Coronary artery (tissue), 2 donors: ENCODE data around the gene ERBB2.
"Not testable (repeated sequence)": the region's sequence is repeated elsewhere in the genome, so short reads cannot be mapped to it uniquely, and the experiment has no call there.

Experiments used
- DNase-seq: peaks from one replicate; pipeline ENCODE4 v3.0.0-alpha.2; 2017; ENCODE audit warnings: low spot score
- H3K27ac ChIP-seq, 2 donors: fragments of 200-600 bp; sonication (generic); one replicate each; pipeline ENCODE4 v1.5.1; 2016 to 2019
- H3K4me3 ChIP-seq: fragments of 200-600 bp; sonication (generic); 2 replicates; pipeline ENCODE4 v1.5.1; 2016; ENCODE audit warnings: mild to moderate bottlenecking, moderate library complexity
- TF ChIP-seq, protein P1 (sequence below): fragments of 200-600 bp; sonication (generic); IDR thresholded peaks from one replicate; pipeline ENCODE4 v1.5.1; 2019; ENCODE audit warnings: antibody characterized with exemption

ERBB2 gene

DNA sequence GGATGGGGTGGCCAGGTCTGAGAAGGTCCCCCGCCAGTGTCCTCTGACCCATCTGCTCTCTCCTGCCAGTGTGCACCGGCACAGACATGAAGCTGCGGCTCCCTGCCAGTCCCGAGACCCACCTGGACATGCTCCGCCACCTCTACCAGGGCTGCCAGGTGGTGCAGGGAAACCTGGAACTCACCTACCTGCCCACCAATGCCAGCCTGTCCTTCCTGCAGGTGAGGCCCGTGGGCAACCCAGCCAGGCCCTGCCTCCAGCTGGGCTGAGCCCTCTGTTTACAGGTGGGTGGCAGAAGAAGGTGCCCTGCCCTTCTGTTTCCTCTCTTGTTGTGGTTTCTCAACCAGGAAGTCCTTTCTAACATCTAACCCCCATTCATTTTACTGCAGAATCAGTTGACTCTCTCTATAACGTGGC is 7.1 kb downstream of the ERBB2 start:
- H3K4me3 ChIP-seq = no peak overlapping the region
- DNase-seq = no peak
- H3K27ac ChIP-seq = peak overlapping the region in 1 of 2 donors; percentile 85
- TF ChIP-seq, protein P1, sequence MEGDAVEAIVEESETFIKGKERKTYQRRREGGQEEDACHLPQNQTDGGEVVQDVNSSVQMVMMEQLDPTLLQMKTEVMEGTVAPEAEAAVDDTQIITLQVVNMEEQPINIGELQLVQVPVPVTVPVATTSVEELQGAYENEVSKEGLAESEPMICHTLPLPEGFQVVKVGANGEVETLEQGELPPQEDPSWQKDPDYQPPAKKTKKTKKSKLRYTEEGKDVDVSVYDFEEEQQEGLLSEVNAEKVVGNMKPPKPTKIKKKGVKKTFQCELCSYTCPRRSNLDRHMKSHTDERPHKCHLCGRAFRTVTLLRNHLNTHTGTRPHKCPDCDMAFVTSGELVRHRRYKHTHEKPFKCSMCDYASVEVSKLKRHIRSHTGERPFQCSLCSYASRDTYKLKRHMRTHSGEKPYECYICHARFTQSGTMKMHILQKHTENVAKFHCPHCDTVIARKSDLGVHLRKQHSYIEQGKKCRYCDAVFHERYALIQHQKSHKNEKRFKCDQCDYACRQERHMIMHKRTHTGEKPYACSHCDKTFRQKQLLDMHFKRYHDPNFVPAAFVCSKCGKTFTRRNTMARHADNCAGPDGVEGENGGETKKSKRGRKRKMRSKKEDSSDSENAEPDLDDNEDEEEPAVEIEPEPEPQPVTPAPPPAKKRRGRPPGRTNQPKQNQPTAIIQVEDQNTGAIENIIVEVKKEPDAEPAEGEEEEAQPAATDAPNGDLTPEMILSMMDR = no peak

DNA sequence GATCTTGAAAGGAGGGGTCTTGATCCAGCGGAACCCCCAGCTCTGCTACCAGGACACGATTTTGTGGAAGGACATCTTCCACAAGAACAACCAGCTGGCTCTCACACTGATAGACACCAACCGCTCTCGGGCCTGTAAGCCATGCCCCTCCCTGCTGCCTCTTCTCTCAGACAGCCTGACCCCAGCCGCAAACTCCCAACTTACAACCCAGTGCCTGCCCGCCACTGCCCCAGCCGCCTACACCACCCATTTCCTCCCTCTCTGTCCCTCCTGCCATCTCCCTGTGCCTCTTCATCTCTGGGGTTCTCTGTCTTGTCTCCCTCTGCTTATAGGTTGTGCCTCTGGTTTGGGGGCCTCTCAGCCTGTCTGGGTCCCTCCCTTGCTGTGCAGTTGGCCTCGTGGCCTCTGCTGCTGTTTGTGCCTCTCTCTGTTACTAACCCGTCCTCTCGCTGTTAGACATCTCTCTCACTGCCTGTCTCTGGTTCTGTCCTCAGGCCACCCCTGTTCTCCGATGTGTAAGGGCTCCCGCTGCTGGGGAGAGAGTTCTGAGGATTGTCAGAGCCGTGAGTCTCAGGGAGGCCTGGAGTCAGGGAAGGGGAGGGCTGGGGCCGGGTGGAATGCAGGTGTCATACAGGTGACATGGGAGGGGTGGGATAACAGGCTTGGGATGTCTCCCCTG is 9.6 kb downstream of the ERBB2 start:
- no peak for DNase-seq
- Histone ChIP-seq H3K4me3 (no peak overlapping the region), H3K27ac (no peak overlapping the region)
- TF ChIP-seq, protein P1 = no peak

DNA sequence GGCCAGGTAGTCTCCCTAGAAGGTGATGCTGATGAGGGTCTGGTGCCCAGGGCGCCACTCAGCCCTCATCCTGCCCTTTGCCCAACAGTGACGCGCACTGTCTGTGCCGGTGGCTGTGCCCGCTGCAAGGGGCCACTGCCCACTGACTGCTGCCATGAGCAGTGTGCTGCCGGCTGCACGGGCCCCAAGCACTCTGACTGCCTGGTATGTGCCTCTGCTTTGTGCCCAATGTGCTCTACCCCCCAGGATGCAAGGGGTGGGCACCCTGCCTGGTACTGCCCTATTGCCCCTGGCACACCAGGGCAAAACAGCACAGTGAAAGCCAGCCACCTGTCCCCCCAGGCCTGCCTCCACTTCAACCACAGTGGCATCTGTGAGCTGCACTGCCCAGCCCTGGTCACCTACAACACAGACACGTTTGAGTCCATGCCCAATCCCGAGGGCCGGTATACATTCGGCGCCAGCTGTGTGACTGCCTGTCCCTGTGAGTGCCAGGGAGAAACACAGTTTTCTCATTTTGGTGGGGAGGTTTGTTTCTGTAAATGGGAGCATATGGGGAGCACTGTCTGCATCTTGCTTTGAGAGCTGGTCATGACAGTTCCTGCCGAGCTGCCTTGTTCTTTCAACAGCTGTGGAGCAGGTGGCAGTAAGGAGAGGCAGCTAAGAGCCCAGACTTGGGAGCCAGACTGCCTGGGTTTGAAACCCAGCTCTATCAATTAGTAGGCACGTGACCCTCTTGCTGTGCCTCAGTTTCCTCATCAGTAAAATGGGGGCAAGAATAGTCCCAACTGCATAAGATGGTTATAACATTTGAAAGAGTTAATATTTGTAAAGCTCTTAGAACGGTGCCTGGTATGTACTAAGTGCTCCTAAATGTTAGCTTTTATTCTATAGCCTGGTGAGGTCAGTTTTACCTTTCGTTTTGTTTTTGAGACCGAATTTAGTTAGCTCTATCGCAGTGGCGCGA is 10.4 kb downstream of the ERBB2 start:
- TF ChIP-seq, protein P1 = no peak
- no peak overlapping the region for H3K4me3 ChIP-seq
- H3K27ac ChIP-seq = no peak overlapping the region
- DNase-seq = no peak

DNA sequence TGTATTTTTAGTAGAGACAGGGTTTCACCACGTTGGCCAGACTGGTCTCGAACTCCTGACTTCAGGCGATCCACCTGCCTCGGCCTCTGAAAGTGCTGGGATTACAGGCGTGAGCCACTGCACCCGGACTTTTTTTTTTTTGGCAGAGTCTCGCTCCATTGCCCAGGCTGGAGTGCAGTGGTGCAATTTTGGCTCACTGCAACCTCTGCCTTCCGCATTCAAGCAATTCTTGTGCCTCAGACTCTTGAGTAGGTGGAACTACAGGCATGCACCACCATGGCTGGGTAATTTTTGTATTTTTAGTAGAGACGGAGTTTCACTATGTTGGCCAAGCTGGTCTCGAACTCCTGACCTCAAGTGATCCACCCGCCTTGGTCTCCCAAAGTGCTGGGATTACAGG is 11.2 kb downstream of the ERBB2 start:
- H3K27ac ChIP-seq, DNase-seq: not testable (repeated sequence)

DNA sequence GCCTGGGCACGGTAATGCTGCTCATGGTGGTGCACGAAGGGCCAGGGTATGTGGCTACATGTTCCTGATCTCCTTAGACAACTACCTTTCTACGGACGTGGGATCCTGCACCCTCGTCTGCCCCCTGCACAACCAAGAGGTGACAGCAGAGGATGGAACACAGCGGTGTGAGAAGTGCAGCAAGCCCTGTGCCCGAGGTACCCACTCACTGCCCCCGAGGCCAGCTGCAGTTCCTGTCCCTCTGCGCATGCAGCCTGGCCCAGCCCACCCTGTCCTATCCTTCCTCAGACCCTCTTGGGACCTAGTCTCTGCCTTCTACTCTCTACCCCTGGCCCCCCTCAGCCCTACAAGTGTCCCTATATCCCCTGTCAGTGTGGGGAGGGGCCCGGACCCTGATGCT is 12.0 kb downstream of the ERBB2 start:
- no peak overlapping the region for H3K4me3 ChIP-seq
- no peak for DNase-seq
- TF ChIP-seq, protein P1 = no peak

More for the DNA sequence above, 11.2 kb downstream of the ERBB2 start:
- H3K4me3 ChIP-seq = not testable (repeated sequence)

DNA sequence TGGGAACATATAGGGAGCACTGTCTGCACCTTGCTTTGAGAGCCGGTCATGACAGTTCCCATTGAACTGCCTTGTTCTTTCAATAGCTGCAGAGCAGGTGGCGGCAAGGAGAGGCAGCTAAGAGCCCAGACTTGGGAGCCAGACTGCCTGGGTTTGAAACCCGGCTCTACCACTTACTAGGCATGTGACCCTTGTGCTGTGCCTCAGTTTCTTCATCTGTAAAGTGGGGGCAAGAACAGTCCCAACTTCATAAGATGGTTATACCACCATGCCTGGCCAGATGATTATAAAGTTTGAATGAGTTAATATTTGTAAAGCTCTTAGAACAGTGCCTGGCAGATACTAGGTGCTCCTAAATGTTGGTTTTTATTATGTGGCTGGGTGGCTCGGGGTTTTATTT is 14.4 kb downstream of the ERBB2 start:
- Histone ChIP-seq H3K27ac (no peak overlapping the region), H3K4me3 (no peak overlapping the region)
- TF ChIP-seq, protein P1 = no peak
- DNase-seq = no peak

More for the DNA sequence above, 12.0 kb downstream of the ERBB2 start:
- no peak overlapping the region for H3K27ac ChIP-seq

DNA sequence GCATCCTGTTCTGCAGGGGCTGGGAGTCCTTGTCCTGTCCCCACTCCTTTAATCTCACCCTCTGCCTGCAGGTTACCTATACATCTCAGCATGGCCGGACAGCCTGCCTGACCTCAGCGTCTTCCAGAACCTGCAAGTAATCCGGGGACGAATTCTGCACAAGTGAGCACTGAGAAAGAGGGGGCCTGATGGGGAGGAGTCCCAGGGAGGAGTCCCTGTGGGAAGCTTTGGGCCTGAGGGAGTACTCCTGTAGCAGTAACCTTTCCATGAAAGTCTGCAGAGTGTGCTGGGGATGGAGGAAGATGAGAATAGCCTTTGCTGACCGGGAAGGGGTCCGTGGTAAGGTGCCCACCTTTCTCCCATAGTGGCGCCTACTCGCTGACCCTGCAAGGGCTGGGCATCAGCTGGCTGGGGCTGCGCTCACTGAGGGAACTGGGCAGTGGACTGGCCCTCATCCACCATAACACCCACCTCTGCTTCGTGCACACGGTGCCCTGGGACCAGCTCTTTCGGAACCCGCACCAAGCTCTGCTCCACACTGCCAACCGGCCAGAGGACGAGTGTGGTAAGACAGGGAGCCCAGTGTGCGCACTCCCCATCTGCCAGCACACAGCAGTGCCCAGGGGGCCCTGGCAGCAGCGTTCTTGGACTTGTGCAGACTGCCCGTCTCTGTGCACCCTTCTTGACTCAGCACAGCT is 15.7 kb downstream of the ERBB2 start:
- no peak overlapping the region for H3K27ac ChIP-seq
- H3K4me3 ChIP-seq = no peak overlapping the region
- no peak for DNase-seq
- TF ChIP-seq, protein P1 = no peak
